Fibroblast of skin of right quadriceps (primary cell): Measurements from ENCODE around the gene GSAP.

Experiments
- DNase-seq: peaks from one replicate; pipeline ENCODE4 v3.0.0-alpha.2; 2013

The GSAP gene

GRCh38 chr7:77434570-77435275 is 18.6 kb upstream of the GSAP start:
- peak; percentile 67 for DNase-seq

GRCh38 chr7:77433901-77434300 is 17.8 kb upstream of the GSAP start:
- no peak for DNase-seq

- no peak for DNase-seq
Measured at GRCh38 chr7:77430927-77431326, 14.8 kb upstream of the GSAP start.

- DNase-seq = no peak
Measured at GRCh38 chr7:77428777-77429231, 12.7 kb upstream of the GSAP start.

- DNase-seq = peak; percentile 67
Measured at GRCh38 chr7:77427996-77428603, 12.0 kb upstream of the GSAP start.

GRCh38 chr7:77426521-77427051 is 10.4 kb upstream of the GSAP start:
- peak; percentile 44 for DNase-seq

- no peak for DNase-seq
Measured at GRCh38 chr7:77426052-77426404, 9.9 kb upstream of the GSAP start.

- DNase-seq = peak; percentile 66
Measured at GRCh38 chr7:77425101-77426051, 9.2 kb upstream of the GSAP start.

- no peak for DNase-seq
Measured at GRCh38 chr7:77422500-77422899, 6.4 kb upstream of the GSAP start.

- DNase-seq = no peak
Measured at GRCh38 chr7:77420986-77421672, 5.0 kb upstream of the GSAP start.

GRCh38 chr7:77420438-77420837 is 4.3 kb upstream of the GSAP start:
- no peak for DNase-seq

- DNase-seq = no peak
Measured at GRCh38 chr7:77419102-77419501, 3.0 kb upstream of the GSAP start.

- no peak for DNase-seq
Measured at GRCh38 chr7:77417801-77418200, 1.7 kb upstream of the GSAP start.

GRCh38 chr7:77416621-77417371 is 647 bp upstream of the GSAP start:
- no peak for DNase-seq

- DNase-seq = no peak
Measured at GRCh38 chr7:77415476-77415822, 700 bp downstream of the GSAP start.

- DNase-seq = no peak
Measured at GRCh38 chr7:77413861-77414424, 2.2 kb downstream of the GSAP start.

- DNase-seq = no peak
Measured at GRCh38 chr7:77413128-77413527, 3.0 kb downstream of the GSAP start.

GRCh38 chr7:77409739-77410547 is 6.2 kb downstream of the GSAP start:
- peak; percentile 67 for DNase-seq

- peak; percentile 41 for DNase-seq
Measured at GRCh38 chr7:77409005-77409738, 7.0 kb downstream of the GSAP start.

- DNase-seq = no peak
Measured at GRCh38 chr7:77407906-77408305, 8.2 kb downstream of the GSAP start.
